ENCODE data around the gene RSBN1. TPM values are rescaled to one million over a fixed set of nuclear protein-coding genes. Genes with fewer than 3 reads are reported as not detected.

The RSBN1 gene
- total and polyA plus RNA-seq, 10 of the 15 experiments (the other 5 are each of a cell fraction or from before 2014, with no cell fraction given), result 2.9 to 26.8 (median 11.5) TPM

- DNase-seq (ENCODE audit: low read depth, low spot score), result no peak
Observed at GRCh38 chr1:113858982-113859381, 46.7 kb upstream of the RSBN1 start.

GRCh38 chr1:113858418-113858817 is 46.1 kb upstream of the RSBN1 start:
- intact Hi-C loops (cut with micrococcal nuclease; ENCODE audit: unreplicated experiment), result loop anchor here (2.0 to 5.0 kb wide), 2 partner anchors 46 to 84 kb away; partner anchors contain the start of genes AP4B1 and DCLRE1B
- TF ChIP-seq ATF7 (IDR thresholded peaks at IDR 0.05; ENCODE audit: low read depth) (peak; percentile 63), FOS (IDR thresholded peaks at IDR 0.05; ENCODE audit: borderline replicate concordance, extremely low read depth, insufficient read length) (no peak), IKZF1 (conservative IDR thresholded peaks at IDR 0.05) (peak; percentile 85), RUNX3 (IDR thresholded peaks at IDR 0.05; ENCODE audit: low read length) (no peak), POLR2A (IDR thresholded peaks at IDR 0.05; ENCODE audit: low read depth, low read length) (no peak), DPF2 (IDR thresholded peaks at IDR 0.05) (peak; percentile 76), MYC (IDR thresholded peaks at IDR 0.05; ENCODE audit: insufficient read depth, insufficient read length, insufficient replicate concordance, low read length, severe bottlenecking) (no peak), PML (IDR thresholded peaks at IDR 0.05; ENCODE audit: low read length) (no peak)
- TF ChIP-seq, protein P1, sequence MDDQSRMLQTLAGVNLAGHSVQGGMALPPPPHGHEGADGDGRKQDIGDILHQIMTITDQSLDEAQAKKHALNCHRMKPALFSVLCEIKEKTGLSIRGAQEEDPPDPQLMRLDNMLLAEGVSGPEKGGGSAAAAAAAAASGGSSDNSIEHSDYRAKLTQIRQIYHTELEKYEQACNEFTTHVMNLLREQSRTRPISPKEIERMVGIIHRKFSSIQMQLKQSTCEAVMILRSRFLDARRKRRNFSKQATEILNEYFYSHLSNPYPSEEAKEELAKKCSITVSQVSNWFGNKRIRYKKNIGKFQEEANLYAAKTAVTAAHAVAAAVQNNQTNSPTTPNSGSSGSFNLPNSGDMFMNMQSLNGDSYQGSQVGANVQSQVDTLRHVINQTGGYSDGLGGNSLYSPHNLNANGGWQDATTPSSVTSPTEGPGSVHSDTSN (IDR thresholded peaks at IDR 0.05; ENCODE audit: insufficient replicate concordance, low read depth, low read length), result no peak
- TF ChIP-seq, protein P2, sequence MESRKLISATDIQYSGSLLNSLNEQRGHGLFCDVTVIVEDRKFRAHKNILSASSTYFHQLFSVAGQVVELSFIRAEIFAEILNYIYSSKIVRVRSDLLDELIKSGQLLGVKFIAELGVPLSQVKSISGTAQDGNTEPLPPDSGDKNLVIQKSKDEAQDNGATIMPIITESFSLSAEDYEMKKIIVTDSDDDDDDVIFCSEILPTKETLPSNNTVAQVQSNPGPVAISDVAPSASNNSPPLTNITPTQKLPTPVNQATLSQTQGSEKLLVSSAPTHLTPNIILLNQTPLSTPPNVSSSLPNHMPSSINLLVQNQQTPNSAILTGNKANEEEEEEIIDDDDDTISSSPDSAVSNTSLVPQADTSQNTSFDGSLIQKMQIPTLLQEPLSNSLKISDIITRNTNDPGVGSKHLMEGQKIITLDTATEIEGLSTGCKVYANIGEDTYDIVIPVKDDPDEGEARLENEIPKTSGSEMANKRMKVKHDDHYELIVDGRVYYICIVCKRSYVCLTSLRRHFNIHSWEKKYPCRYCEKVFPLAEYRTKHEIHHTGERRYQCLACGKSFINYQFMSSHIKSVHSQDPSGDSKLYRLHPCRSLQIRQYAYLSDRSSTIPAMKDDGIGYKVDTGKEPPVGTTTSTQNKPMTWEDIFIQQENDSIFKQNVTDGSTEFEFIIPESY (IDR thresholded peaks at IDR 0.05), result no peak

More at GRCh38 chr1:113858982-113859381, 46.7 kb upstream of the RSBN1 start:
- ChIA-PET CTCF (interaction anchor here (1.0 to 6.1 kb wide), 17 partner anchors 9 to 118 kb away, joined by 3 to 66 read pairs (median 7); partner anchors contain the start of genes AP4B1, DCLRE1B, HIPK1 and PHTF1), POLR2A (interaction anchor here (0.6 to 8.0 kb wide), 17 partner anchors 9 to 106 kb away, joined by 3 to 111 read pairs (median 5); partner anchors contain the start of genes AP4B1, DCLRE1B, HIPK1 and PHTF1), SMC1A (ENCODE audit: uncharacterized antibody, unreplicated experiment) (interaction anchor here (0.7 to 17.4 kb wide), 22 partner anchors 9 to 118 kb away, joined by 3 to 396 read pairs (median 10); partner anchors contain the start of genes AP4B1, BCL2L15, DCLRE1B and HIPK1), RAD21 (ENCODE audit: unreplicated experiment) (interaction anchor here (0.6 to 7.1 kb wide), 19 partner anchors 9 to 392 kb away, joined by 3 to 189 read pairs (median 8); partner anchors contain the start of genes AP4B1, DCLRE1B, HIPK1 and RSBN1)
- ATAC-seq (peak; percentile 4; the same call in 1 of the 3 replicates), FAIRE-seq (no peak)
- no TSS peak for BruUV-seq (replicated peaks)
- TF ChIP-seq CHD2 (IDR thresholded peaks at IDR 0.05; ENCODE audit: borderline replicate concordance, low read depth, low read length), result no peak
- TF ChIP-seq ZNF24 (IDR thresholded peaks at IDR 0.05), result peak; percentile 98
- TF ChIP-seq PML (IDR thresholded peaks at IDR 0.05; ENCODE audit: low read length), result 0 out of 2 replicates have a peak, but pooled peaks have one; percentile 31
- intact Hi-C loops (cut with micrococcal nuclease; ENCODE audit: unreplicated experiment), result loop anchor here (1.0 to 5.0 kb wide), 3 partner anchors 12 to 83 kb away; partner anchors contain the start of genes AP4B1, DCLRE1B and PTPN22
- in situ Hi-C loops (cut with MboI), result no loop called here
- Histone ChIP-seq H3K79me2 (ENCODE audit: control insufficient read depth, insufficient read depth, low read length) (peaks cover 21% of the 10 kb centered on the region), H2AFZ (ENCODE audit: control insufficient read depth, low read depth, low read length) (no peak overlapping the region), H3K27ac (ENCODE audit: control insufficient read depth, insufficient read depth) (peak overlapping the region; percentile 84), H3K4me3 (peak overlapping the region; percentile 16), H3K36me3 (ENCODE audit: control insufficient read depth in 2 of 2, insufficient read depth in 2 of 2, low read length in 1 of 2) (peaks cover 0 to 16% of the 10 kb centered on the region in 2 experiments; a peak in 2 of 4 replicates), H3K9me3 (replicated peaks; ENCODE audit: control insufficient read depth, insufficient read depth, low read length) (no peaks in the 10 kb centered on the region), H3K4me2 (ENCODE audit: control insufficient read depth, insufficient read depth) (peak overlapping the region; percentile 95), H3K9ac (ENCODE audit: control insufficient read depth, insufficient read depth, low read length) (peak overlapping the region; percentile 43; the same call in 1 of the 2 replicates), H4K20me1 (ENCODE audit: control insufficient read depth, insufficient read depth) (no peaks in the 10 kb centered on the region), H3K4me1 (ENCODE audit: control insufficient read depth, insufficient read depth, low read length) (peaks cover 50% of the 10 kb centered on the region), H3K27me3 (replicated peaks in 1 of 2; ENCODE audit: control insufficient read depth in 2 of 2, insufficient read depth in 2 of 2, low read length in 1 of 2) (no peaks in the 10 kb centered on the region)
- 61% methylated on average over 1 of the region's 1 CpG for WGBS (ENCODE audit: insufficient coverage, insufficient replicate concordance, low lambda C conversion rate, missing lambda C conversion rate)

More at GRCh38 chr1:113858418-113858817, 46.1 kb upstream of the RSBN1 start:
- 0% methylated on average over 2 of the region's 3 CpGs for WGBS (ENCODE audit: insufficient coverage, insufficient replicate concordance, low lambda C conversion rate, missing lambda C conversion rate)
- Histone ChIP-seq H3K9me3 (replicated peaks; ENCODE audit: control insufficient read depth, insufficient read depth, low read length) (no peaks in the 10 kb centered on the region), H3K36me3 (ENCODE audit: control insufficient read depth in 2 of 2, insufficient read depth in 2 of 2, low read length in 1 of 2) (peaks cover 0 to 16% of the 10 kb centered on the region in 2 experiments; a peak in 2 of 4 replicates), H2AFZ (ENCODE audit: control insufficient read depth, low read depth, low read length) (no peak overlapping the region), H3K79me2 (ENCODE audit: control insufficient read depth, insufficient read depth, low read length) (peaks cover 18% of the 10 kb centered on the region), H3K4me2 (ENCODE audit: control insufficient read depth, insufficient read depth) (peak overlapping the region; percentile 95), H3K4me3 (peak overlapping the region; percentile 43), H3K27ac (ENCODE audit: control insufficient read depth, insufficient read depth) (peak overlapping the region; percentile 84), H3K9ac (ENCODE audit: control insufficient read depth, insufficient read depth, low read length) (peak overlapping the region; percentile 24), H4K20me1 (ENCODE audit: control insufficient read depth, insufficient read depth) (no peaks in the 10 kb centered on the region), H3K4me1 (ENCODE audit: control insufficient read depth, insufficient read depth, low read length) (peaks cover 50% of the 10 kb centered on the region), H3K27me3 (replicated peaks in 1 of 2; ENCODE audit: control insufficient read depth in 2 of 2, insufficient read depth in 2 of 2, low read length in 1 of 2) (no peaks in the 10 kb centered on the region)
- no TSS peak for BruUV-seq (replicated peaks)
- RAD21 ChIA-PET (ENCODE audit: unreplicated experiment), result interaction anchor here (0.6 to 7.1 kb wide), 12 partner anchors 10 to 392 kb away, joined by 3 to 189 read pairs (median 16); partner anchors contain the start of genes AP4B1, DCLRE1B and HIPK1
- ATAC-seq, result peak; percentile 86
- SMC1A ChIA-PET (ENCODE audit: uncharacterized antibody, unreplicated experiment), result interaction anchor here (0.8 to 17.4 kb wide), 16 partner anchors 8 to 105 kb away, joined by 3 to 396 read pairs (median 12); partner anchors contain the start of genes AP4B1, BCL2L15, DCLRE1B and HIPK1
- DNase-seq (ENCODE audit: low read depth, low spot score), result no peak
- POLR2A ChIA-PET, result interaction anchor here (0.6 to 8.0 kb wide), 11 partner anchors 8 to 105 kb away, joined by 3 to 111 read pairs (median 5); partner anchors contain the start of genes AP4B1, DCLRE1B and HIPK1
- CTCF ChIA-PET, result interaction anchor here (1.3 to 6.1 kb wide), 12 partner anchors 10 to 119 kb away, joined by 3 to 66 read pairs (median 26); partner anchors contain the start of genes AP4B1, DCLRE1B and HIPK1
- in situ Hi-C loops (cut with MboI), result no loop called here
- FAIRE-seq, result no peak

Data from GM12878 (cell line).